ENCODE results near the gene HMCN1.

GRCh38 chr1:185860859-185861258 is 126.7 kb downstream of the HMCN1 start:
- no peak for TF ChIP-seq POLR2A (IDR thresholded peaks at IDR 0.05)
- TF ChIP-seq, protein P1, sequence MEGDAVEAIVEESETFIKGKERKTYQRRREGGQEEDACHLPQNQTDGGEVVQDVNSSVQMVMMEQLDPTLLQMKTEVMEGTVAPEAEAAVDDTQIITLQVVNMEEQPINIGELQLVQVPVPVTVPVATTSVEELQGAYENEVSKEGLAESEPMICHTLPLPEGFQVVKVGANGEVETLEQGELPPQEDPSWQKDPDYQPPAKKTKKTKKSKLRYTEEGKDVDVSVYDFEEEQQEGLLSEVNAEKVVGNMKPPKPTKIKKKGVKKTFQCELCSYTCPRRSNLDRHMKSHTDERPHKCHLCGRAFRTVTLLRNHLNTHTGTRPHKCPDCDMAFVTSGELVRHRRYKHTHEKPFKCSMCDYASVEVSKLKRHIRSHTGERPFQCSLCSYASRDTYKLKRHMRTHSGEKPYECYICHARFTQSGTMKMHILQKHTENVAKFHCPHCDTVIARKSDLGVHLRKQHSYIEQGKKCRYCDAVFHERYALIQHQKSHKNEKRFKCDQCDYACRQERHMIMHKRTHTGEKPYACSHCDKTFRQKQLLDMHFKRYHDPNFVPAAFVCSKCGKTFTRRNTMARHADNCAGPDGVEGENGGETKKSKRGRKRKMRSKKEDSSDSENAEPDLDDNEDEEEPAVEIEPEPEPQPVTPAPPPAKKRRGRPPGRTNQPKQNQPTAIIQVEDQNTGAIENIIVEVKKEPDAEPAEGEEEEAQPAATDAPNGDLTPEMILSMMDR (IDR thresholded peaks at IDR 0.05): no peak

Measured in lower leg skin (tissue), 3 donors.